HCT116 (cell line): ENCODE measurements around the gene RIT1. TPM values are rescaled to one million over a fixed set of nuclear protein-coding genes. Genes with fewer than 3 reads are reported as not detected.

ENCODE experiments used
- ATAC-seq: fragments of 200-7000 bp; cut with Tn5 transposase; 2 replicates; pipeline ENCODE4 v1.9.1; 2020; ENCODE audit warnings: mild to moderate bottlenecking, moderate library complexity
- BruUV-seq: library from RNA; stranded (reverse); fragments of 400-500 nt; replicated peaks from 2 replicates; lab custom pipeline; 2021; lab: Mats Ljungman, UMichigan
- CTCF ChIA-PET: fragments of 300-600 bp; sonication (Branson Sonifier 250); formaldehyde crosslinking; loops from one replicate; lab custom pipeline; 2021; ENCODE audit warnings: antibody characterized with exemption; lab: Charles Lee
- POLR2A ChIA-PET: fragments of 300-600, 350-600 bp; sonication (Branson Sonifier 250); formaldehyde crosslinking; loops from one replicate; lab custom pipeline; 2021; ENCODE audit warnings: antibody characterized with exemption; lab: Charles Lee
- RAD21 ChIA-PET, 2 experiments: fragments of 300-600 bp; sonication (Branson Sonifier 250); formaldehyde crosslinking; loops; one replicate each; lab custom pipeline; 2023; ENCODE audit warnings: low total read pairs in 2 of 2; ENCODE audit not compliant: uncharacterized antibody in 2 of 2, unreplicated experiment in 2 of 2, low non-redundant PET in 1 of 2; lab: Charles Lee
- DNase-seq: peaks from one replicate; pipeline ENCODE4 v3.0.0-alpha.2; 2010; ENCODE audit warnings: low read depth, low spot score
- H2AFZ ChIP-seq: fragments of 200-600 bp; shearing (Covaris generic), sonication (generic); 2 replicates; pipeline ENCODE4 v1.6.1; 2017; ENCODE audit warnings: low read depth, mixed run types, mixed read lengths, antibody characterized with exemption, low read length; ENCODE audit not compliant: poor library complexity, severe bottlenecking
- H3K27ac ChIP-seq: 2 replicates; pipeline ENCODE4 v1.5.1; 2012; ENCODE audit warnings: low read depth, low read length
- H3K27me3 ChIP-seq: fragments of 200-600 bp; sonication (generic); 2 replicates; pipeline ENCODE4 v1.6.1; 2016; ENCODE audit warnings: mixed run types, low read length, mixed read lengths; ENCODE audit not compliant: insufficient read depth
- H3K36me3 ChIP-seq, 2 experiments: fragments of 200-500 bp in 1 of 2; fragments of 200-600 bp in 1 of 2; sonication (Bioruptor generic) in 1 of 2; sonication (generic) in 1 of 2; 2 replicates each; pipeline versions ENCODE4 v1.5.1 to v1.6.1; 2014 to 2016; ENCODE audit warnings: low read length in 2 of 2, inconsistent platforms in 1 of 2, mixed read lengths in 1 of 2, mixed run types in 1 of 2; ENCODE audit not compliant: insufficient read depth in 2 of 2, control insufficient read depth in 1 of 2
- H3K4me1 ChIP-seq, 2 experiments: fragments of 200-600 bp in 1 of 2; sonication (generic) in 1 of 2; 2 replicates each; pipeline versions ENCODE4 v1.5.1 to v1.6.1; 2012 to 2017; ENCODE audit warnings: low read length in 2 of 2, inconsistent platforms in 1 of 2, mild to moderate bottlenecking in 1 of 2, mixed read lengths in 1 of 2, mixed run types in 1 of 2, moderate library complexity in 1 of 2; ENCODE audit not compliant: insufficient read depth in 2 of 2, control insufficient read depth in 1 of 2
- H3K4me2 ChIP-seq: fragments of 200-600 bp; sonication (generic); 2 replicates; pipeline ENCODE4 v1.6.1; 2017; ENCODE audit warnings: mixed run types, low read length, mixed read lengths
- H3K4me3 ChIP-seq, 2 experiments: fragments of 200-600 bp in 1 of 2; sonication (generic) in 1 of 2; replicated peaks in 1 of 2; 2 replicates each; pipeline ENCODE4 v1.5.1; 2011 to 2016; ENCODE audit warnings: low read length in 2 of 2, control low read depth in 1 of 2, low read depth in 1 of 2, mild to moderate bottlenecking in 1 of 2, mixed read lengths in 1 of 2, mixed run types in 1 of 2
- H3K79me2 ChIP-seq: fragments of 200-600 bp; sonication (generic); 2 replicates; pipeline ENCODE4 v1.6.1; 2017; ENCODE audit warnings: mild to moderate bottlenecking, mixed run types, low read length, moderate library complexity, mixed read lengths; ENCODE audit not compliant: insufficient read depth
- H3K9ac ChIP-seq: fragments of 200-600 bp; sonication (generic); 2 replicates; pipeline ENCODE4 v1.6.1; 2016; ENCODE audit warnings: low read length, mixed read lengths
- H3K9me2 ChIP-seq: fragments of 200-600 bp; sonication (generic), shearing (Covaris generic); 2 replicates; pipeline ENCODE4 v1.6.1; 2017; ENCODE audit warnings: mixed run types, mild to moderate bottlenecking, moderate library complexity; ENCODE audit not compliant: insufficient read depth
- H3K9me3 ChIP-seq, 2 experiments: fragments of 200-500 bp in 1 of 2; fragments of 200-600 bp in 1 of 2; sonication (Bioruptor generic) in 1 of 2; sonication (generic) in 1 of 2; 2 replicates each; pipeline ENCODE4 v1.6.1; 2014 to 2017; ENCODE audit warnings: low read length in 2 of 2, mixed read lengths in 2 of 2, inconsistent platforms in 1 of 2, low read depth in 1 of 2, mild to moderate bottlenecking in 1 of 2, mixed run types in 1 of 2, moderate library complexity in 1 of 2; ENCODE audit not compliant: control insufficient read depth in 1 of 2, insufficient read depth in 1 of 2
- H4K20me1 ChIP-seq: fragments of 200-600 bp; sonication (generic), shearing (Covaris generic); 2 replicates; pipeline ENCODE4 v1.6.1; 2017; ENCODE audit warnings: mixed run types, mild to moderate bottlenecking, moderate library complexity; ENCODE audit not compliant: insufficient read depth
- ATF3 ChIP-seq: IDR thresholded peaks from 2 replicates; pipeline ENCODE4 v1.6.1; 2012
- CBX3 ChIP-seq: IDR thresholded peaks from 2 replicates; pipeline ENCODE4 v1.6.1; 2012; ENCODE audit warnings: low read depth
- CEBPB ChIP-seq: IDR thresholded peaks from 2 replicates; pipeline ENCODE4 v1.6.1; 2012; ENCODE audit warnings: low read depth
- CTCF ChIP-seq, 3 experiments: fragments of 200-600 bp in 1 of 3; sonication (generic) in 1 of 3; IDR thresholded peaks in 2 of 3; conservative IDR thresholded peaks in 1 of 3; 2 replicates each; pipeline ENCODE4 v1.5.1; 2012 to 2017; ENCODE audit warnings: low read depth in 2 of 3, low read length in 2 of 3, antibody characterized with exemption in 1 of 3, borderline replicate concordance in 1 of 3, control low read depth in 1 of 3, mild to moderate bottlenecking in 1 of 3, mixed read lengths in 1 of 3, mixed run types in 1 of 3, moderate library complexity in 1 of 3; ENCODE audit not compliant: insufficient read depth in 1 of 3
- EGR1 ChIP-seq: IDR thresholded peaks from 2 replicates; pipeline ENCODE4 v1.6.1; 2012; ENCODE audit warnings: low read depth
- ELF1 ChIP-seq: IDR thresholded peaks from 2 replicates; pipeline ENCODE4 v1.6.1; 2012; ENCODE audit warnings: low read depth, borderline replicate concordance
- EZH2 ChIP-seq: fragments of 200-600 bp; sonication (generic); IDR thresholded peaks from 2 replicates; pipeline ENCODE4 v1.6.1; 2017; ENCODE audit warnings: antibody characterized with exemption, mixed run types
- EZH2phosphoT487 ChIP-seq: fragments of 200-600 bp; IDR thresholded peaks from 2 replicates; pipeline ENCODE4 v1.6.1; 2018; ENCODE audit warnings: antibody characterized with exemption, borderline replicate concordance
- FOSL1 ChIP-seq: IDR thresholded peaks from 2 replicates; pipeline ENCODE4 v1.6.1; 2012; ENCODE audit warnings: low read depth
- JUND ChIP-seq: IDR thresholded peaks from 2 replicates; pipeline ENCODE4 v1.6.1; 2012
- MAX ChIP-seq: IDR thresholded peaks from 2 replicates; pipeline ENCODE4 v1.6.1; 2012
- POLR2A ChIP-seq: IDR thresholded peaks from 2 replicates; pipeline ENCODE4 v1.7.0; 2011; ENCODE audit warnings: borderline replicate concordance; ENCODE audit not compliant: insufficient read depth, insufficient read length; ENCODE audit errors: extremely low read depth
- POLR2AphosphoS5 ChIP-seq: IDR thresholded peaks from 2 replicates; pipeline ENCODE4 v1.6.1; 2011; ENCODE audit warnings: mild to moderate bottlenecking, low read depth, low read length, moderate library complexity
- REST ChIP-seq: IDR thresholded peaks from 2 replicates; pipeline ENCODE4 v1.6.1; 2012; ENCODE audit warnings: low read depth
- SIN3A ChIP-seq: IDR thresholded peaks from 2 replicates; pipeline ENCODE4 v1.6.1; 2012; ENCODE audit warnings: low read depth
- SP1 ChIP-seq: IDR thresholded peaks from 2 replicates; pipeline ENCODE4 v1.6.1; 2012; ENCODE audit warnings: low read depth
- TCF7L2 ChIP-seq: IDR thresholded peaks from 2 replicates; pipeline ENCODE4 v1.7.0; 2011; ENCODE audit warnings: borderline replicate concordance, inconsistent platforms; ENCODE audit not compliant: insufficient read depth, insufficient read length; ENCODE audit errors: extremely low read depth
- ZBTB33 ChIP-seq: IDR thresholded peaks from 2 replicates; pipeline ENCODE4 v1.6.1; 2011; ENCODE audit warnings: mild to moderate bottlenecking, low read length, moderate library complexity; ENCODE audit not compliant: insufficient replicate concordance; ENCODE audit errors: extremely low read depth
- intact Hi-C: fragments of 100-400 bp; cut with micrococcal nuclease; formaldehyde crosslinking; loops from 2 replicates; pipeline ENCODE4 v1.10.0; 2022
- total RNA-seq: library from RNA; stranded (reverse); gene quantifications from one replicate; pipeline ENCODE4 v1.2.1, GENCODE V29; 2021; ENCODE audit not compliant: unreplicated experiment

Gene RIT1
- total RNA-seq, 1 experiment from 2014 or later = 10.2 TPM

- H4K20me1 ChIP-seq = no peaks in the 10 kb centered on the region
- ChIA-PET POLR2A (no interaction called here), RAD21 (no interaction called here), CTCF (no interaction called here)
- no peak overlapping the region for H3K4me2 ChIP-seq
- TF ChIP-seq EGR1 (no peak), CBX3 (no peak), POLR2AphosphoS5 (no peak), ATF3 (no peak), REST (no peak), MAX (no peak), SIN3A (no peak), EZH2phosphoT487 (no peak), FOSL1 (no peak), JUND (no peak), SP1 (no peak), TCF7L2 (no peak), ELF1 (no peak), EZH2 (no peak), CEBPB (no peak), POLR2A (no peak), CTCF (IDR thresholded peaks at IDR 0.05 in 2 of 3, conservative IDR thresholded peaks at IDR 0.05 in 1 of 3; ENCODE audit: borderline replicate concordance in 1 of 3, insufficient read depth in 1 of 3, low read depth in 2 of 3, low read length in 2 of 3) (no peak), ZBTB33 (no peak)
- no peaks in the 10 kb centered on the region for H3K4me1 ChIP-seq
- H3K27me3 ChIP-seq = peaks cover 9% of the 10 kb centered on the region
- ATAC-seq = no peak
- H3K27ac ChIP-seq = no peak overlapping the region
- intact Hi-C loops = no loop called here
- no peak for DNase-seq
- H3K9me3 ChIP-seq = no peaks in the 10 kb centered on the region
- no peaks in the 10 kb centered on the region for H3K36me3 ChIP-seq
- H2AFZ ChIP-seq = no peak overlapping the region
- H3K9me2 ChIP-seq = no peaks in the 10 kb centered on the region
- H3K9ac ChIP-seq = no peak overlapping the region
- no peaks in the 10 kb centered on the region for H3K79me2 ChIP-seq
- no peak overlapping the region for H3K4me3 ChIP-seq
- no TSS peak for BruUV-seq
Measured at GRCh38 chr1:155864393-155864792, 46.8 kb downstream of the RIT1 start.
